ENCODE data around the gene GREB1. TPM values are rescaled to one million over a fixed set of nuclear protein-coding genes. Genes with fewer than 3 reads are reported as not detected.
A peak's percentile ranks its signal among the peaks of the same experiment; 100 is the strongest.

GREB1 gene
- total and polyA plus RNA-seq, 2 of the 13 experiments (the other 11 are each of a cell fraction or from before 2014, with no cell fraction given), result 31.3 to 61.2 TPM

- TF ChIP-seq PRMT3 (CRISPR knock-in tag; IDR thresholded peaks at IDR 0.05; ENCODE audit: borderline replicate concordance, low read depth), result no peak
- TF ChIP-seq FOXP1 (IDR thresholded peaks at IDR 0.05), result no peak
- TF ChIP-seq FOXP1 (CRISPR knock-in tag; IDR thresholded peaks at IDR 0.05), result no peak
- TF ChIP-seq SRSF1 (optimal IDR thresholded peaks at IDR 0.05; ENCODE audit: low read depth, low read length), result no peak
- TF ChIP-seq ISX (CRISPR knock-in tag; conservative IDR thresholded peaks at IDR 0.05), result no peak
- no peak for TF ChIP-seq MED1 (CRISPR knock-in tag; IDR thresholded peaks at IDR 0.05)
- TF ChIP-seq ZBTB1 (CRISPR knock-in tag; IDR thresholded peaks at IDR 0.05; ENCODE audit: borderline replicate concordance), result no peak
- no peak for TF ChIP-seq ZKSCAN5 (CRISPR knock-in tag; IDR thresholded peaks at IDR 0.05)
- TF ChIP-seq ZNF460 (CRISPR knock-in tag; IDR thresholded peaks at IDR 0.05; ENCODE audit: borderline replicate concordance), result no peak
- 0 out of 2 replicates have a peak, but pooled peaks have one; percentile 5 for TF ChIP-seq ZNF646 (CRISPR knock-in tag; IDR thresholded peaks at IDR 0.05)
- no peak for TF ChIP-seq ZNF615 (CRISPR knock-in tag; IDR thresholded peaks at IDR 0.05; ENCODE audit: borderline replicate concordance)
- TF ChIP-seq ZNF547 (CRISPR knock-in tag; IDR thresholded peaks at IDR 0.05), result 0 out of 2 replicates have a peak, but pooled peaks have one; percentile 53
- no peak for TF ChIP-seq KLF9 (CRISPR knock-in tag; IDR thresholded peaks at IDR 0.05; ENCODE audit: low read depth)
- TF ChIP-seq ASH2L (IDR thresholded peaks at IDR 0.05; ENCODE audit: insufficient read length, low read depth, low read length), result no peak
- TF ChIP-seq ZNF674 (CRISPR knock-in tag; IDR thresholded peaks at IDR 0.05; ENCODE audit: low read depth), result no peak
- no peak for TF ChIP-seq NCOA2 (CRISPR knock-in tag; IDR thresholded peaks at IDR 0.05)
- no peak for TF ChIP-seq NCOA1 (CRISPR knock-in tag; IDR thresholded peaks at IDR 0.05)
- no peak for TF ChIP-seq PRDM15 (CRISPR knock-in tag; IDR thresholded peaks at IDR 0.05)
- no peak for TF ChIP-seq ZNF776 (CRISPR knock-in tag; IDR thresholded peaks at IDR 0.05)
- TF ChIP-seq SP140L (CRISPR knock-in tag; IDR thresholded peaks at IDR 0.05; ENCODE audit: borderline replicate concordance), result no peak
- peak; percentile 37 for TF ChIP-seq POLR2AphosphoS5 (IDR thresholded peaks at IDR 0.05; ENCODE audit: low read depth, low read length)
- no peak for TF ChIP-seq NBN (conservative IDR thresholded peaks at IDR 0.05)
- no peak for TF ChIP-seq ZNF562 (CRISPR knock-in tag; IDR thresholded peaks at IDR 0.05; ENCODE audit: borderline replicate concordance)
- no peak for TF ChIP-seq ZNF253 (CRISPR knock-in tag; IDR thresholded peaks at IDR 0.05; ENCODE audit: borderline replicate concordance)
These were observed 8.5 kb downstream of the GREB1 start (continued) for GRCh38 chr2:11542275-11542819.

All from HepG2 (cell line).